Measurements from ENCODE around the gene ATXN10. TPM values are rescaled to one million over a fixed set of nuclear protein-coding genes. Genes with fewer than 3 reads are reported as not detected.

The ATXN10 gene
- total and polyA plus RNA-seq, 2 of the 8 experiments (the other 6 are each of a cell fraction or from before 2014, with no cell fraction given): 134 to 210 TPM

- TF ChIP-seq BRCA1 (IDR thresholded peaks at IDR 0.05; ENCODE audit: low read depth, low read length) (no peak), RBBP5 (IDR thresholded peaks at IDR 0.05; ENCODE audit: borderline replicate concordance, low read depth, low read length) (no peak), ATF3 (IDR thresholded peaks at IDR 0.05; ENCODE audit: insufficient read depth, low read depth, low read length) (no peak), USF2 (IDR thresholded peaks at IDR 0.05; ENCODE audit: low read length) (no peak), CBX8 (IDR thresholded peaks at IDR 0.05; ENCODE audit: borderline replicate concordance, low read depth, low read length) (no peak), POLR2AphosphoS5 (IDR thresholded peaks at IDR 0.05; ENCODE audit: low read depth, low read length) (no peak)
Measured at GRCh38 chr22:45785458-45785857, 113.8 kb downstream of the ATXN10 start (continued).

Measured in H1 (cell line).